Gastroesophageal sphincter (tissue), 4 donors: ENCODE results near the gene TRPV6. TPM values are rescaled to one million over a fixed set of nuclear protein-coding genes. Genes with fewer than 3 reads are reported as not detected.

Source experiments
- ATAC-seq: fragments of 150-250 bp; one replicate; pipeline ENCODE4 v1.9.1; 2016; ENCODE audit warnings: mild to moderate bottlenecking, moderate library complexity
- H3K27ac ChIP-seq, 4 donors: fragments of 200-600 bp; sonication (generic) in 3 of 4; 1 replicate in 3 of 4; 2 replicates in 1 of 4; pipeline ENCODE4 v1.5.1; 2016 to 2019
- H3K27me3 ChIP-seq: fragments of 200-600 bp; sonication (generic); one replicate; pipeline ENCODE4 v1.5.1; 2019
- H3K36me3 ChIP-seq, 2 donors: fragments of 200-600 bp; sonication (generic); one replicate each; pipeline ENCODE4 v1.5.1; 2019; ENCODE audit warnings: control low read depth in 1 of 2
- H3K4me1 ChIP-seq, 3 donors: fragments of 200-600 bp; sonication (generic); 1 replicate in 2 of 3; 2 replicates in 1 of 3; pipeline ENCODE4 v1.5.1; 2016 to 2019; ENCODE audit warnings: control low read depth in 2 of 3
- H3K4me3 ChIP-seq, 2 donors: fragments of 200-600 bp; sonication (generic); one replicate each; pipeline ENCODE4 v1.5.1; 2019; ENCODE audit warnings: mild to moderate bottlenecking in 1 of 2, moderate library complexity in 1 of 2
- H3K9me3 ChIP-seq, 3 donors: fragments of 200-600 bp; sonication (generic); one replicate each; pipeline ENCODE4 v1.5.1; 2017 to 2019; ENCODE audit warnings: control low read depth in 2 of 3
- EP300 ChIP-seq: sonication (generic); formaldehyde crosslinking; IDR thresholded peaks from one replicate; pipeline ENCODE4 v1.6.1; 2017; ENCODE audit warnings: antibody characterized with exemption, mild to moderate bottlenecking
- POLR2A ChIP-seq, 2 donors: fragments of 450-650 bp; IDR thresholded peaks; one replicate each; pipeline ENCODE4 v1.6.1; 2017; ENCODE audit warnings: antibody characterized with exemption in 2 of 2, mild to moderate bottlenecking in 2 of 2, moderate library complexity in 1 of 2
- POLR2AphosphoS5 ChIP-seq: sonication (generic); formaldehyde crosslinking; IDR thresholded peaks from one replicate; pipeline ENCODE4 v1.6.1; 2017; ENCODE audit warnings: antibody characterized with exemption
- WGBS, 2 donors: methylation state at CpG; one replicate each; pipeline ENCODE4 v1.1.5; 2018; ENCODE audit warnings: low coverage in 1 of 2; 5-methylcytosine and 5-hydroxymethylcytosine counted together
- total RNA-seq, 4 donors: library from RNA; depleted of rRNA; stranded (reverse); fragments of >200 nt; gene quantifications; one replicate each; pipeline ENCODE4 v1.1.0, GENCODE V29; 2016
- TF ChIP-seq, protein P1 (sequence below), 4 experiments: fragments of 200-600 bp in 2 of 4; fragments of 450-650 bp in 2 of 4; sonication (generic) in 1 of 4; IDR thresholded peaks; one replicate each; pipeline ENCODE4 v1.5.1; 2017 to 2019; ENCODE audit warnings: antibody characterized with exemption in 4 of 4, mild to moderate bottlenecking in 2 of 4, moderate library complexity in 2 of 4

TRPV6 gene
- total RNA-seq, 4 donors from 2014 or later: 0.16 TPM; not detected in 3

DNA sequence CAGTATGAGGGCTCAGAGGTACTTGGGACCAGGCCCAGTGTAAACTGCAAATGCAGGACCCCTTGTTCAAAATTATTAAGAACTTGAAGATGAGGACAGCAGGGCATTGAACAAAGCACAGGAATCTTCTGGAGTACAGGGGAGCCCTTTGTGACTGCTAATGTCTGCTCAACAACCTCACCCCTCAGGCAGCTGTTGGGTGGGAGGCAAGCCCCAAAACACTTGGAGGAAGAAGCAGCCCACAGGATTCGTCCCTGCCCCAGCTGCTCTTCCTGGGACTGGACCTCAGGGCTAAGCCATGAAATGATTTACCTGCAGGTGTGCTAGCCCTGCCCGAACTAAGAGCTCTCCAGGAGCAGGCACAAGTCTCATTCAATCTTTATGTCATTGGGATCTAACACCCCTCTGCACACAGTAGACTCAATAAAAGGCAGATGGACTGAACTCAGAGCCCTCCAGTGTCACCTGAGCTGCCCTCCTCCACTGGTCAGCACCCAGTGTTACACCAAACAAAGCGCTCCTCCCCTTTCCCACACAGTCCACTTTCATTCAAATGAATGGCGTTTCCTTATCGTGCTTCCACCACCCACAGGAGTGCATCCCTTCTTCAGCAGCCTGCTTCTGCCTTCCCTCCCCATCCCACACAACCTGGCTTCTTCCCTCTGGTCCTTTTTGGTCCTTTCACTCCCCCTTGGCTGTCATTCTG lies 47.0 kb upstream of the TRPV6 start:
- WGBS, 2 donors: 59 to 68% methylated on average over 3 to 5 of the region's 5 CpGs
- no peak for TF ChIP-seq EP300
- no peak for TF ChIP-seq POLR2AphosphoS5
- TF ChIP-seq, protein P1, sequence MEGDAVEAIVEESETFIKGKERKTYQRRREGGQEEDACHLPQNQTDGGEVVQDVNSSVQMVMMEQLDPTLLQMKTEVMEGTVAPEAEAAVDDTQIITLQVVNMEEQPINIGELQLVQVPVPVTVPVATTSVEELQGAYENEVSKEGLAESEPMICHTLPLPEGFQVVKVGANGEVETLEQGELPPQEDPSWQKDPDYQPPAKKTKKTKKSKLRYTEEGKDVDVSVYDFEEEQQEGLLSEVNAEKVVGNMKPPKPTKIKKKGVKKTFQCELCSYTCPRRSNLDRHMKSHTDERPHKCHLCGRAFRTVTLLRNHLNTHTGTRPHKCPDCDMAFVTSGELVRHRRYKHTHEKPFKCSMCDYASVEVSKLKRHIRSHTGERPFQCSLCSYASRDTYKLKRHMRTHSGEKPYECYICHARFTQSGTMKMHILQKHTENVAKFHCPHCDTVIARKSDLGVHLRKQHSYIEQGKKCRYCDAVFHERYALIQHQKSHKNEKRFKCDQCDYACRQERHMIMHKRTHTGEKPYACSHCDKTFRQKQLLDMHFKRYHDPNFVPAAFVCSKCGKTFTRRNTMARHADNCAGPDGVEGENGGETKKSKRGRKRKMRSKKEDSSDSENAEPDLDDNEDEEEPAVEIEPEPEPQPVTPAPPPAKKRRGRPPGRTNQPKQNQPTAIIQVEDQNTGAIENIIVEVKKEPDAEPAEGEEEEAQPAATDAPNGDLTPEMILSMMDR (IDR thresholded peaks at IDR 0.05): no peak
- TF ChIP-seq POLR2A (IDR thresholded peaks at IDR 0.05): no peak
- H3K4me1 ChIP-seq: no peaks in the 10 kb centered on the region
- ATAC-seq: no peak
- H3K4me3 ChIP-seq: no peak overlapping the region
- H3K27ac ChIP-seq: no peak overlapping the region
- no peaks in the 10 kb centered on the region for H3K36me3 ChIP-seq
- peaks cover 21% of the 10 kb centered on the region for H3K27me3 ChIP-seq
- H3K9me3 ChIP-seq: no peaks in the 10 kb centered on the region

DNA sequence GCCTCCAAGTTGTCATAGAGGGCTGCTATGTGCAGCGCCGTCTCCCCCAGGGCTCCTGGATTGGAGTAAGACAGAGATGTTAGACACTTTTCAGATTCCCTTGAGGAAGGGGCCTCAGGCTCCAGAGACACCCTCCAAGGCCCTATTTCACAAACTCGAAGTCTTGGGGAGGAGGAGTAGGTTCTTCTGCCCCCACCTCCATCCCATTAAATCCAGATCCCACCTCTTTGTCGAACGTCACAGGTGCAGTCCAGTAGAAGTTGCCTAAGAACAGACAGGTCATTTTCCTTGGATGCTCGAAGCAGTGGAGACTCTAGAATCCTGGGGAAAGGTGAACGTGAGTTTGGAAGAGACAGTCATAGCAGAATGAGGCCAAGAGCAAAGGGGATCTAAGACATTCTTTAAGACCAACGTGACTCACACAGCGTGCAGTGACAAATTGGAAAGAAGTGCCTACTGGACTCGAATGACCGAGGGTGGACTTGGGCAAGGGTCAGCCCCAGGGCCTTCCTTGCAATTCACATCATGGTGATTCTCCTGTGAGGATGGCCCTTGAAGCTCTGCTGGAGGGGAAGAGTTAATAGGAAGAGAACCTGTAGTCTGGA lies 44.7 kb upstream of the TRPV6 start:
- no peaks in the 10 kb centered on the region for H3K4me1 ChIP-seq
- no peaks in the 10 kb centered on the region for H3K9me3 ChIP-seq
- no peaks in the 10 kb centered on the region for H3K36me3 ChIP-seq
- WGBS, 2 donors: 85 to 98% methylated on average over 5 of the region's 11 CpGs
- H3K27ac ChIP-seq: no peak overlapping the region
- no peak for ATAC-seq
- peaks cover 21% of the 10 kb centered on the region for H3K27me3 ChIP-seq
- TF ChIP-seq, protein P1 (IDR thresholded peaks at IDR 0.05): no peak
- TF ChIP-seq POLR2A (IDR thresholded peaks at IDR 0.05) (no peak), POLR2AphosphoS5 (no peak), EP300 (no peak)
- no peak overlapping the region for H3K4me3 ChIP-seq

DNA sequence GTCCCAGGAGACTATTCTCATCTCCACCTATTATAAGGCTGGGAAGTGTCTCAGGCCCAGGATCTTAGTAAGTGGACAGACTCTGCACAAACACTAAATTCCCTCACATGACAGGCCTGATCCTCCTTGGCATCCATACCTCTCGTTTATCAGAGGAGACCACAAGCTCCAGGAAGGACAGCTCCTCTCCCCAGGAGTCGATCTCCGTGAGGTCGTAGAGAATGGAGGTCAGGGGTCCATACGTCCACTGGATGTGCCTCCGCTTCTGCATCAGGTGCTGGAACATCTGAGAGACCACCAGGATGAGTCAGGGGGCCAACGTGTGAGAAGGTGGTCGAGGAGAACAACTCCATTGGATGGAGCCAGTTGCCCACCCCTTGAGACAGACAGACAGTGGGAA lies 42.4 kb upstream of the TRPV6 start:
- 61 to 85% methylated on average over 3 to 4 of the region's 8 CpGs for WGBS, 2 donors
- Histone ChIP-seq H3K4me3 (no peak overlapping the region), H3K27ac (no peak overlapping the region), H3K36me3 (no peaks in the 10 kb centered on the region), H3K9me3 (no peaks in the 10 kb centered on the region), H3K4me1 (no peaks in the 10 kb centered on the region), H3K27me3 (peaks cover 14% of the 10 kb centered on the region)
- no peak for ATAC-seq
- TF ChIP-seq POLR2A (IDR thresholded peaks at IDR 0.05): no peak
- TF ChIP-seq, protein P1 (IDR thresholded peaks at IDR 0.05): no peak
- no peak for TF ChIP-seq EP300
- no peak for TF ChIP-seq POLR2AphosphoS5

DNA sequence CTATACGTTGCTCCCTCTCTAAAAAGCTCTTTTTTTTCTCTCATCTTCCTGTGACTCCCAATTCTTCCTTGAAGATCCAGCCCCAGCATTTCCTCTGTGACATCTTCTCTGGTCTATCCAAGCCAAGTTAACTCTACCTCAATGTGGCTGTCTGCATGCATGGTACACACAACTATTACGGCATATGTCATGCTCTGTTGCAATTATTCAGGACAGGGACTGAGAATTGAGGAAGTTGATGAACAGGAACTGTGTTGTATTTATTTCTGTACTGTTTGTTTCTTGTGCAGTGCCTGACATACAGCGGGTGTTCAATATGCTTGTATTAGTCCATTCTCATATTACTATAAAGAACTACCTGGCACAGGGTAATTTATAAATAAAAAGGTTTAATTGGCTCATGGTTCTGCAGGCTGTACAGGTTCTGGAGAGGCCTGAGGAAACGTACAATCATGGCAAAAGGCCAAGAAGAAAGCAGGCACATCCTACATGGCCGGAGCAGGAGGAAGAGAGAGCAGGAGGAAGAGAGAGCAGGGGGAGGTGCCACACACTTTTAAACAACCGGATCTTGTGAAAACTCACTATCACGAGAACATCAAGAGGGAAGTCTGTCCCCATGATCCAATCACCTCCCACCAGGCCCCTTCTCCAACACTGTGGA lies 41.7 kb upstream of the TRPV6 start:
- ATAC-seq: peak; percentile 32
- H3K9me3 ChIP-seq: no peaks in the 10 kb centered on the region
- H3K4me1 ChIP-seq: no peaks in the 10 kb centered on the region
- no peak for TF ChIP-seq EP300
- no peak for TF ChIP-seq POLR2AphosphoS5
- TF ChIP-seq, protein P1 (IDR thresholded peaks at IDR 0.05): no peak
- peaks cover 8% of the 10 kb centered on the region for H3K27me3 ChIP-seq
- H3K27ac ChIP-seq: no peak overlapping the region
- H3K4me3 ChIP-seq: no peak overlapping the region
- 48 to 49% methylated on average over 7 of the region's 7 CpGs for WGBS, 2 donors
- H3K36me3 ChIP-seq: no peaks in the 10 kb centered on the region

DNA sequence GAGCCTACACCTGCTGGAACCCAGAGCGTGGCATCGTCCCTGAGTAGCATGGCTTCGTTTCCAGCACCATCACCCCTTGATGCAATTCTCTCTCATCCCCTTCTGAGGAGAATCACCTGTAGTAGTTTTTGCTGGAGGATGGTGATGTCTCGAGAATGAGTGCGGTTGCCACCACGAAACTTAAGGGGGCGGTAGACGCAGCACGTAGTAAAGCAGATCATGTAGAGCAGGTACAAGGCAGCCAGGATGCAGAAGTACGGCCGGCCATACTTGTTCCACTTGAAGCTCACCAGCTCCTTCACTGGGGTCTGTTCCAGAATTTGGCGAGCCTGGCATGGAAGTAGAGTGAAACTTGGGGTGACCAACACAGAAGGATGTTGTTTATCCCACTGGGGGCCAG lies 39.9 kb upstream of the TRPV6 start:
- WGBS, 2 donors: 20 to 61% methylated on average over 1 to 5 of the region's 12 CpGs
- no peaks in the 10 kb centered on the region for H3K36me3 ChIP-seq
- TF ChIP-seq, protein P1 (IDR thresholded peaks at IDR 0.05): no peak
- TF ChIP-seq EP300 (no peak), POLR2A (IDR thresholded peaks at IDR 0.05) (no peak), POLR2AphosphoS5 (no peak)
- ATAC-seq: no peak
- no peak overlapping the region for H3K4me3 ChIP-seq
- H3K27me3 ChIP-seq: peaks cover 8% of the 10 kb centered on the region
- H3K9me3 ChIP-seq: no peaks in the 10 kb centered on the region
- no peak overlapping the region for H3K27ac ChIP-seq
- no peaks in the 10 kb centered on the region for H3K4me1 ChIP-seq
